ENCODE results near the gene ABHD17A.

The ABHD17A gene

DNA sequence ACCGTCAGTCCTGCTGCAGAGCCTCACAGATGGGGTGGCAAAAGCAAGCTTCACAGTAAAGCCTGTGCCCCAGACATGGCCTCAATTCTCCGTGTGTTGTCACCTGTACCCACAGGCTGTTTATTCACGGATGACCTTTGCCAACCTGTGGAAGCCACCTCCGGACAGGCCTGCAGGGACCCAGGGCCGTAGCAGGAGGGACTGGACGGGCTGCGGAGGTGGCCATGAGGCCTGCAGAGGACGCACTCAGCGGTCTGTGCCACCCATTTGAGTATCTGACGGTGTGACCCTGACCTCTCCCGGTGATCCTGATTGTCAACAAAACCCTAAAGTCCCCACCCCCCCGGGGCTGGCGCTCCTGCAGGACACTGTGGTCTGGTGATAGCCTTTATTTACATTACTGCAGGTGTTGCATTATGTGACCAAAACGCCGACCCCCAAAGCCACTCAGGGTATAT, 14.1 kb downstream of the ABHD17A start:
- TF ChIP-seq, protein P1, sequence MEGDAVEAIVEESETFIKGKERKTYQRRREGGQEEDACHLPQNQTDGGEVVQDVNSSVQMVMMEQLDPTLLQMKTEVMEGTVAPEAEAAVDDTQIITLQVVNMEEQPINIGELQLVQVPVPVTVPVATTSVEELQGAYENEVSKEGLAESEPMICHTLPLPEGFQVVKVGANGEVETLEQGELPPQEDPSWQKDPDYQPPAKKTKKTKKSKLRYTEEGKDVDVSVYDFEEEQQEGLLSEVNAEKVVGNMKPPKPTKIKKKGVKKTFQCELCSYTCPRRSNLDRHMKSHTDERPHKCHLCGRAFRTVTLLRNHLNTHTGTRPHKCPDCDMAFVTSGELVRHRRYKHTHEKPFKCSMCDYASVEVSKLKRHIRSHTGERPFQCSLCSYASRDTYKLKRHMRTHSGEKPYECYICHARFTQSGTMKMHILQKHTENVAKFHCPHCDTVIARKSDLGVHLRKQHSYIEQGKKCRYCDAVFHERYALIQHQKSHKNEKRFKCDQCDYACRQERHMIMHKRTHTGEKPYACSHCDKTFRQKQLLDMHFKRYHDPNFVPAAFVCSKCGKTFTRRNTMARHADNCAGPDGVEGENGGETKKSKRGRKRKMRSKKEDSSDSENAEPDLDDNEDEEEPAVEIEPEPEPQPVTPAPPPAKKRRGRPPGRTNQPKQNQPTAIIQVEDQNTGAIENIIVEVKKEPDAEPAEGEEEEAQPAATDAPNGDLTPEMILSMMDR (IDR thresholded peaks at IDR 0.05; ENCODE audit: insufficient read depth, low read depth, low read length, missing control alignments): no peak
- no peak for DNase-seq (ENCODE audit: low read depth)

DNA sequence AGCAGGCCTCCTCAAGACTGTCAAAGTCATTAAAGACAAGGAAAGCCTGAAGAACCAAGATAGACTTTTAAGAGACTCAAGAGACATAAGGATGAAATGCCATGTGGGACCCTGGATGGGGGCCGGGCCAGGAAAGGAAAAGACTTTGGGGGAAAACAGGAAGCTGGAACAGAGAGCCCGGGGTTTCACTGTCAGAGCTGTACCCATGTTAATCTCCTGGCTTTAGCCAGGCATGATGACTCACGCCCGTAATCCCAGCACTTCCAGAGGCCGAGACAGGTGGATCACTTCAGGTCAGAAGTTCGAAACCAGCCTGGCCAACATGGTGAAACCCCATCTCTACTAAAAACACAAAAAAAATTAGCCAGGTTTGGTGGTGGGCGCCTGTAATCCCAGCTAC, 16.3 kb downstream of the ABHD17A start:
- TF ChIP-seq, protein P1 (IDR thresholded peaks at IDR 0.05; ENCODE audit: insufficient read depth, low read depth, low read length, missing control alignments): no peak
- DNase-seq (ENCODE audit: low read depth): no peak
- H3K4me3 ChIP-seq (ENCODE audit: low read depth, low read length): no peak overlapping the region

More for the DNA sequence above, 14.1 kb downstream of the ABHD17A start:
- no peak overlapping the region for H3K4me3 ChIP-seq (ENCODE audit: low read depth, low read length)

DNA sequence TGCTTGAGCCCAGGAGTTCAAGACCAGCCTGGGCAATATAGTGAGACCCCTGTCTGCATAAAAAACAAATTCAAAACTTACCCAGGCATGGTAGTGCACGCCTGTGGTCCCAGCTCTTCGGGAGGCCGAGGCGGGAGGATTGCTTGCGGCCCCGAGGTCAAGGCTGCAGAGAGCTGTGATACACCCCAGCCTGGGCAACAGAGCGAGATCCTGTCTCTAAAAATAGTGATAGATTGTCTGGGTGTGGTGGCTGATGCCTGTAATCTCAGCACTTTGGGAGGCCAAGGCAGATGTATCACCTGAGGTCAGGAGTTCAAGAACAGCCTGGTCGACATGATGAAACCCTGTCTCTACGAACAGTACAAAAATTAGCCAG, 18.0 kb downstream of the ABHD17A start:
- TF ChIP-seq, protein P1 (IDR thresholded peaks at IDR 0.05; ENCODE audit: insufficient read depth, low read depth, low read length, missing control alignments): no peak
- no peak for DNase-seq (ENCODE audit: low read depth)

DNA sequence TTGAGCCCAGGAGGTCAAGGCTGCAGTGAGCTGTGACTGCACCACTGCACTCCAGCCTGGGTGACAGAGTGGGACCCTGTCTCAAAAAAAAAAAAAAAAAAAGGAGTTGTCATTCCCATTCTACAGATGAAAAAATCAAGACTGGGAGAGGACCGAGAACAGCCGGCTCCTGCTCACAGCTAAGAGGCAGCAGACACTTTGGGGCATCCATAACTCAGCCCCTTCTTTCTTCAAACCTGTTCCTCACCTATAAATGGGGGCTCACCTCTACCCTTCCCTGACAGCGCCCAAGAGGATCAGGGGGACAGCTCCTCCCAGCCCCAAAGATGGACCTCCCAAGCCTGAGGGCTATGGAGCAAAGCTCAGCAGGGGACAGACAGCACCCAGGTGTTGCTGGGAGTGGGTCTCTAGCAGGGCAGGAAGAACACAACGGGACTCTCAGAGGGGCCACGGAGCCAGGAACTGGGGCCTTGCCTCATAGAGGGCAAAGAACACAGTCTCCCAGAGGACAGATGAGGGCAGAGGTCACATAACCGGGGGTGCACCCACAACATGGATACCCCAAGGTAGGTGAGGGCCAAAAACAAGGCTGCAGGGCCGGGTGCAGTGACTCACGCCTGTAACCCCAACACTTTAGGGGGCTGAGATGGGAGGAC, 18.5 kb downstream of the ABHD17A start:
- H3K4me3 ChIP-seq (ENCODE audit: low read depth, low read length): no peak overlapping the region
- DNase-seq (ENCODE audit: low read depth): no peak
- TF ChIP-seq, protein P1 (IDR thresholded peaks at IDR 0.05; ENCODE audit: insufficient read depth, low read depth, low read length, missing control alignments): no peak

More for the DNA sequence above, 18.0 kb downstream of the ABHD17A start:
- H3K4me3 ChIP-seq (ENCODE audit: low read depth, low read length): no peak overlapping the region

DNA sequence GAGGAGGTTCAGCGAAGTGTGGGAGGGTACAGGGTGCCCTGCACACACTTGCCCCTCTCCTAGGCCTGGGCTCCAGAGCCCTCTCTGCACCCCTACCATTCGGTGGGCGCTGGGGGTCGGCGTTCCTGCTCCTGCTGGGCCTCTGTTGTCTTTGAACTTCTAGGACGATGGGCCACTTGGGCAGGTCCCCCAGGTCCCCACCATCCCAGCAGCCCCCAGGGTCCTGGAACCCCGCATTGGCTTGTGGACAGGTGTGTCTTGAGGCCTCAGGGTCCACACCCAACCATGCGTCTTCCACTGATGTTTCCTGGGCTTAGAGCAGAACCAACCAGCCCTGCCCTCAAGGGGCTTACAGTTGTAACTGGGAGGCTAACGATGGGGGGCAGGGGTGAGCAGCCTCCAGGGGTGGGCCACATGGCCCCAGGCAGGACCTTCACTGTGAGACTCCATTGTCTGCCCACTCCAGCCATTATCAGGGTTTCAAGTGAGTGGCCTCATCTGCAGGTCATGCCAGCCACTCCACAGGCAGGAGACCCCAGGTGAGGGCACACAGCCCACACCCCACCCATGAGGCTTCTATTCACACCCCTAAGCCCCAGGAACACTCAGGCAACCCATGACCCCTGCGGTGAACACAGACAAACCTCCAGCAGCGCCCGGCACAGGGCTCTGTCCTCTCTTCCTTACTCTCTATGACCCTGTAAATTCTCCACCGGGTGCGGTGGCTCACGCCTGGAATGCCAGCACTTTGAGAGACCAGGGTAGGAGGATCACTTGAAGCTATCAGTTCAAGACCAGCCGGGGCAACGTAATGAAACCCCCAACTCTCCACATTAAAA, 19.9 kb downstream of the ABHD17A start:
- no peak for DNase-seq (ENCODE audit: low read depth)
- H3K4me3 ChIP-seq (ENCODE audit: low read depth, low read length): peak overlapping the region; percentile 82

DNA sequence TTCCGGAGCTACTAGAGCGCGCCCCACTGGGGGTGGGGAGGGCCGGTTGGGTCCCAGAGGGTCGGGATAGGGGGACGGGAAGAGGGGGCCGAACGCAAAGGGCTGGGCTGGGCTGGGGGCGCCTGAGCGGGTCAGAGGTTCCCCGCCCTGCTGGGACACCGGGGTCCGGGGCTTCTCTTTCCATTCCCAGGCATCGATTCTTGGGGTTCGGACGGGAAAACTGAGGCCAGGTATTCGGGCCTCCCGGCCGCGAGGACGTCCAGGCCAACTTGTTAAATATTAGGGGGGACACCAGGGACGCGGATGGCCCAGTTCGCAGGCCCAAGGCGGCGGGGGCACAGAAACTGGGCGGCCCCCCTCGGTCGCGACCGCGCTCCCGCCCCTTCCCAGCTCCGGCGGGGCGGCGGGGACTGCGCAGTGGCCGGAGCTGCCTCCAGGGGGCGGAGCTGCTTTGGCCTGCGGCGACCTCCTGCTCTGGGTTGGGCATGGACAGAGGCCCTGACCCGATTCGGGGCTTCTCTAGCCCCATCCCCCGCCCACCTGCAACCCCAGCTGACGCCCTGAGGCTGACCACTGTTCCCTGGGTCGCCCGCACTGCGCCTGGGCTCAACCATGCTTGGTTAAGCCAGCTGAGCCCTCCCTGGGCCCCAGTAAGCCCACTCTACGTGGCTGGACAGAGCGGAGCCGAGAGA, 20.7 kb downstream of the ABHD17A start:
- peak overlapping the region; percentile 82 for H3K4me3 ChIP-seq (ENCODE audit: low read depth, low read length)
- TF ChIP-seq, protein P1 (IDR thresholded peaks at IDR 0.05; ENCODE audit: insufficient read depth, low read depth, low read length, missing control alignments): peak; percentile 82
- DNase-seq (ENCODE audit: low read depth): peak; percentile 89

More for the DNA sequence above, 19.9 kb downstream of the ABHD17A start:
- TF ChIP-seq, protein P1 (IDR thresholded peaks at IDR 0.05; ENCODE audit: insufficient read depth, low read depth, low read length, missing control alignments): no peak
